Measurements from ENCODE around the gene HAUS1. TPM values are rescaled to one million over a fixed set of nuclear protein-coding genes. Genes with fewer than 3 reads are reported as not detected.
A peak's percentile ranks its signal among the peaks of the same experiment; 100 is the strongest.

HAUS1 gene
- total and polyA plus RNA-seq, 2 of the 8 experiments (the other 6 are each of a cell fraction or from before 2014, with no cell fraction given), result 104 TPM

DNA sequence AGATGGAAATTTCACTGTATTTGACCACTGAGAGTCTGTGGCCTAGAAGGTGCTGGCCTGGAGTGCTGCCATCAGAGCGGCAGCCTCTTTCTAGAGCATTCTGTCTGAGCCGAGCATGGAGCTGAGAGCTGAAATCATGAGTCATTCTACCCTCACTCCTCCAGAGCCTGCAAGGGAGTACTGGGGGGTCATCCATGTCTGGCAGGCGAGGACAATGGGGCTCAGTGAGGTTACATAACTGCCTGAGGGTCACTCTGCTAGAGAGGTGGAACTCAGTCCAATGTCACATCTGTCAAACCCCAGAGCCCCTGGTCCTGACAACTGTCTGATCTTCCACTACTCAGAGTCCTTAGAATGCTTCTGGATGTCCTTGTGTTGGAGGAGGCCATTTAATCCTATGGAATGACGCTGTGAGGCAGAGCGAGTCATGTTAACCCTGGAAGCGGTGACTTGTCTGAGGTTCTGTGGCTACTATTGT lies 65.3 kb downstream of the HAUS1 start:
- FAIRE-seq (no peak), DNase-seq (ENCODE audit: low read depth in 1 of 2, low spot score in 2 of 2) (no peak)
- H3K4me2 ChIP-seq (ENCODE audit: insufficient read depth in 1 of 2, low read depth in 2 of 2, low read length in 2 of 2), result no peak overlapping the region

More for the DNA sequence above, 65.3 kb downstream of the HAUS1 start:
- no peak overlapping the region for H4K5ac ChIP-seq (ENCODE audit: insufficient read length, low read depth, low read length)
- TF ChIP-seq, protein P1, sequence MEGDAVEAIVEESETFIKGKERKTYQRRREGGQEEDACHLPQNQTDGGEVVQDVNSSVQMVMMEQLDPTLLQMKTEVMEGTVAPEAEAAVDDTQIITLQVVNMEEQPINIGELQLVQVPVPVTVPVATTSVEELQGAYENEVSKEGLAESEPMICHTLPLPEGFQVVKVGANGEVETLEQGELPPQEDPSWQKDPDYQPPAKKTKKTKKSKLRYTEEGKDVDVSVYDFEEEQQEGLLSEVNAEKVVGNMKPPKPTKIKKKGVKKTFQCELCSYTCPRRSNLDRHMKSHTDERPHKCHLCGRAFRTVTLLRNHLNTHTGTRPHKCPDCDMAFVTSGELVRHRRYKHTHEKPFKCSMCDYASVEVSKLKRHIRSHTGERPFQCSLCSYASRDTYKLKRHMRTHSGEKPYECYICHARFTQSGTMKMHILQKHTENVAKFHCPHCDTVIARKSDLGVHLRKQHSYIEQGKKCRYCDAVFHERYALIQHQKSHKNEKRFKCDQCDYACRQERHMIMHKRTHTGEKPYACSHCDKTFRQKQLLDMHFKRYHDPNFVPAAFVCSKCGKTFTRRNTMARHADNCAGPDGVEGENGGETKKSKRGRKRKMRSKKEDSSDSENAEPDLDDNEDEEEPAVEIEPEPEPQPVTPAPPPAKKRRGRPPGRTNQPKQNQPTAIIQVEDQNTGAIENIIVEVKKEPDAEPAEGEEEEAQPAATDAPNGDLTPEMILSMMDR (IDR thresholded peaks at IDR 0.05; ENCODE audit: control extremely low read depth in 1 of 3, insufficient read depth in 1 of 3, low read depth in 1 of 3, low read length in 3 of 3), result no peak; a peak in 1 of 4 replicates
- H3K4ac ChIP-seq (replicated peaks; ENCODE audit: insufficient read length, low read depth, low read length), result no peak overlapping the region
- no peak overlapping the region for H3K56ac ChIP-seq (replicated peaks; ENCODE audit: insufficient read length, low read depth, low read length)
- H3K23ac ChIP-seq (ENCODE audit: insufficient read length), result no peak overlapping the region
- H3K79me2 ChIP-seq (ENCODE audit: control insufficient read depth in 1 of 2, insufficient read depth in 2 of 2, low read length in 2 of 2), result no peaks in the 10 kb centered on the region
- H3K27ac ChIP-seq (ENCODE audit: low read depth, low read length), result no peak overlapping the region
- peaks cover 3% of the 10 kb centered on the region; the same call in 1 of the 2 replicates for H3K23me2 ChIP-seq (ENCODE audit: low read depth, low read length)
- H3K9ac ChIP-seq (replicated peaks in 1 of 4; ENCODE audit: extremely low read depth in 1 of 4, low read depth in 3 of 4, low read length in 3 of 4), result no peak overlapping the region
- H3K9me3 ChIP-seq (ENCODE audit: insufficient read depth in 2 of 2, low read depth in 1 of 2, low read length in 1 of 2), result no peaks in the 10 kb centered on the region
- ChIA-PET CTCF (ENCODE audit: partially characterized antibody) (interaction anchor here (0.6 to 2.0 kb wide), 8 partner anchors 16 to 226 kb away, joined by 3 to 7 read pairs (median 4); no protein-coding TSS in a partner anchor), POLR2A (ENCODE audit: partially characterized antibody) (interaction anchor here (1.6 kb wide), 1 partner anchor 9 kb away, joined by 4 read pairs; no protein-coding TSS in a partner anchor)
- 83% methylated on average over 6 of the region's 6 CpGs; no CpG with 5 or more reads in 1 of the 2 experiments for WGBS, 2 experiments (ENCODE audit: extremely low coverage in 1 of 2, insufficient coverage in 1 of 2, insufficient read length in 1 of 2, insufficient replicate concordance in 2 of 2, low coverage in 1 of 2, low lambda C conversion rate in 2 of 2, missing lambda C conversion rate in 1 of 2)
- H2BK12ac ChIP-seq (ENCODE audit: low read depth, low read length), result peak overlapping the region; percentile 33; the same call in 1 of the 2 replicates
- peak overlapping the region; percentile 87; the same call in 1 of the 2 replicates for H2BK20ac ChIP-seq (ENCODE audit: low read length)
- peak overlapping the region; percentile 24; the same call in 1 of the 2 replicates for H3K18ac ChIP-seq (ENCODE audit: extremely low read depth, low read length)
- H3K79me1 ChIP-seq (ENCODE audit: low read depth, low read length), result no peaks in the 10 kb centered on the region
- H3K36me3 ChIP-seq (ENCODE audit: control insufficient read depth in 2 of 4, insufficient read depth in 4 of 4, low read length in 3 of 4), result no peaks in the 10 kb centered on the region
- no peak overlapping the region for H3K14ac ChIP-seq (ENCODE audit: insufficient read length)
- no peaks in the 10 kb centered on the region for H3K27me3 ChIP-seq (replicated peaks in 1 of 4; ENCODE audit: control insufficient read depth in 3 of 4, extremely low read depth in 1 of 4, insufficient read depth in 3 of 4, low read length in 3 of 4)
- no peak overlapping the region; the same call in 1 of the 2 replicates for H2BK15ac ChIP-seq (ENCODE audit: low read length)
- H4K20me1 ChIP-seq (replicated peaks in 1 of 2; ENCODE audit: control insufficient read depth in 1 of 2, insufficient read depth in 2 of 2, low read length in 2 of 2), result peaks cover under 1 to 4% of the 10 kb centered on the region in 2 experiments
- peak overlapping the region; percentile 72 for H4K91ac ChIP-seq (replicated peaks; ENCODE audit: insufficient read length, low read length)
- H4K8ac ChIP-seq (ENCODE audit: extremely low read depth, insufficient read depth, low read length), result no peak overlapping the region
- no peak overlapping the region for H2AFZ ChIP-seq (ENCODE audit: low read length)
- H2BK120ac ChIP-seq (replicated peaks; ENCODE audit: low read depth, low read length), result no peak overlapping the region
- 0 out of 2 replicates have a peak overlapping the region, but pooled peaks have one; percentile 1 for H2AK5ac ChIP-seq (ENCODE audit: low read depth, low read length)
- H3K4me1 ChIP-seq (replicated peaks in 1 of 4; ENCODE audit: control insufficient read depth in 3 of 4, insufficient read depth in 4 of 4, low read length in 3 of 4), result peaks cover 4 to 8% (median 7%) of the 10 kb centered on the region in 4 experiments; a peak in 6 of 7 replicates
- H3K4me3 ChIP-seq (ENCODE audit: extremely low read depth in 1 of 4, insufficient read depth in 2 of 4, low read depth in 3 of 4, low read length in 4 of 4), result no peak overlapping the region
- no peak overlapping the region; the same call in 1 of the 2 replicates for H2BK5ac ChIP-seq (ENCODE audit: low read depth, low read length)
